ENCODE measurements around the gene LAD1.
A peak's percentile ranks its signal among the peaks of the same experiment; 100 is the strongest.

Gene LAD1

DNA sequence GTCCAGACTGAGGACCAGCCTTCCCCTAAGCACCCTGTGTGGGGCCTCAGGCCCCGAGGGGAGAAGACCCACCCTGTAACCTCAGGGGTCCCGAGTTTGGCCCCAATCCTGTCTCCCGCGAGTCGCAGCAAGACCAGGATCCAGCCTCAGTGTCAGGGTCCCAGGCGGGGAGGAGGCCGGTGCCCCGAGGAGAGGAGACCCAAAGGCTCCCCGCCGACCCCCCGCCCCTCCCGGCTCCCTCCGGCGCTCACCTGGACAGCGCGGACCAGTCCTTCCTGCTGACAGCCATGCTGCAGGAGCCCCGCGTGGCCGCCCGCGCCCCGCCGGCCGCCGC lies at the start of gene LAD1:
LAD1 (minus strand) TSS at position 307 of the 334 bp plus-strand sequence; CDS start at position 289, 18 bp downstream.
- no peak for TF ChIP-seq CTCF (IDR thresholded peaks at IDR 0.05; ENCODE audit: insufficient read depth, low read depth, low read length, missing control alignments)
- peak within 1 kb of the TSS; percentile 97 for H3K4me3 ChIP-seq (ENCODE audit: low read length)
- no peak for DNase-seq (ENCODE audit: low read depth)

DNA sequence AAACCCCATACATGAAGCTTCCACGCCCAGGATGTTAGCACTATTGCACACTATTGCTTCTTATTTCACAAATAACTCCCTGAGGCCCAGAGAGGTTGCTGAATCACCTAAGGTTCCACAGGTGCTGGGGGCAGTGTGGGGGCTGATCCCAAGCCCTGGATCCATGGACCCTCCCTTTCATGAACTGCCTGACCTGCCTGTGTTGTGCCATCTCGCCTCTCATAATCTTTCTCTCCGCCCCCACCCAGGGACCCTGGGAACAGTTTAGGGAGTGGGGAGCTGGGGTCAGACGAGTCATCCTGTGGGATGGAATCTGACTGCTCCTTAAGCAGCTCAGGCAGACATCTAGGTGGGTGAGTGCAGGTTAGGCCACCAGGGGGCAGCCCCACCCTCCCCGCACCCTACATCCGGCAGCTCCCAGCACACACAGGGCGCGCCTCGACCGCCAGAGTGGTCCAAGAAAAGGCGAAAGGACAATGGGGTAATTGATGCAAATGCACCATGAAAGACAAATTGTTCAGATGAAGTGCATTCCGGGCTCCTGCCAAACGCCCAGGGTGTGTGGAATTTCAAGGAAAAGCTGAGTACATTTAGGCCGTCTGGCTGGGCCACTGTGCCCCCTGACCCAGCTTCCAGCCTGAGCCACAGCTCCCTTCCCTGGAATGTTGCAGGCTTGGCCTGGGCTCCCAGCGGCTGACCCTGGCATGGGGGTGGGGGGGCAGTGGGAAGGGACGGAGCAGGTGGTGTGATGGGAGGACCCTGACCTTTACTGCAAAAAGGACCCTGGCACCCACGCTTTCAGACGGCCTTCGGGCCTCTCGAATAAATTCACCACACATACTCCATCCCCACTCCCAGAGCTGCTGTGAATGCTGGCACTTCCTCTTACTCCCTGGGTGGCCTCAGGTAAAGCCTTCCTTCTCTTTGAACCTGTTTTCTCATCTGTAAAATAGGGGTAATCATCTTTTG lies 49.1 kb upstream of the LAD1 start:
- peak; percentile 80 for TF ChIP-seq CTCF (IDR thresholded peaks at IDR 0.05; ENCODE audit: insufficient read depth, low read depth, low read length, missing control alignments)
- no peak overlapping the region for H3K4me3 ChIP-seq (ENCODE audit: low read length)
- DNase-seq (ENCODE audit: low read depth), result peak; percentile 89

DNA sequence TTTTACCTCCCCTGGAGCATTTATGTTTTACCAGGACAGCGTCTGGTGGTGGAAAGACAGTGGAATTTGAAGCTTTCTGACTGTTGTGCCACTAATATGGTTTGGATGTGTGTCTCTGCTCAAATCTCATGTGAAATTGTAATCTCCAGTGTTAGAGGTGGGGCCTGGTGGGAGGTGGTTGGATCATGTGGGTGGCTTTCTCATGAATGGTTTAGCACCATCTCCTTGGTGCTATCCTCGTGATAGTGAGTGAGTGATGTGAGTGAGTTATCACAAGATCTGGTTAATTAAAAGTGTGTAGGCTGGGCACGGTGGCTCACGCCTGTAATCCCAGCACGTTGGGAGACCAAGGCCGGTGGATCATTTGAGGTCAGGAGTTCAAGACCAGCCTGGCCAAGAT lies 46.2 kb upstream of the LAD1 start:
- DNase-seq (ENCODE audit: low read depth), result no peak
- no peak overlapping the region for H3K4me3 ChIP-seq (ENCODE audit: low read length)
- no peak for TF ChIP-seq CTCF (IDR thresholded peaks at IDR 0.05; ENCODE audit: insufficient read depth, low read depth, low read length, missing control alignments)

DNA sequence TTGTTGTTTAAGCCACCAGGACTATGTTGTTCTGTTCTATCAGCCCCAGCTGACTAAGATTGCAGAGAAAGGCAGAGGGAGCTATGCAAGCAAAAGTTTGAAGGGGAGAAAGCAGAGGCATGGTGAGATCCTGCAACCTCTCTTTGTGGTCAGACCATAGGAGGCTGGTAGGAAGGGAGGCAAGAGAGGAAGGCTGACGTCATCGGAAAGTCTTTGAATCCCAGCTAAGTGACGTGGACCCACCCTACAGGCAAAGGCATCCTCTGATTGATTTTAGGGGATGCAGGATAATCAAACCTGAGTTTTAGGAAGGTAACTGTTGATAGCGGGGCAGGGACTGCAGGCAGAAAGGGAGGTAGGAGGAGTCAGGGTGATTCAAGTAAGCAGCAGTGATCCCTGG lies 45.7 kb upstream of the LAD1 start:
- H3K4me3 ChIP-seq (ENCODE audit: low read length), result no peak overlapping the region
- DNase-seq (ENCODE audit: low read depth), result no peak
- TF ChIP-seq CTCF (IDR thresholded peaks at IDR 0.05; ENCODE audit: insufficient read depth, low read depth, low read length, missing control alignments), result no peak

DNA sequence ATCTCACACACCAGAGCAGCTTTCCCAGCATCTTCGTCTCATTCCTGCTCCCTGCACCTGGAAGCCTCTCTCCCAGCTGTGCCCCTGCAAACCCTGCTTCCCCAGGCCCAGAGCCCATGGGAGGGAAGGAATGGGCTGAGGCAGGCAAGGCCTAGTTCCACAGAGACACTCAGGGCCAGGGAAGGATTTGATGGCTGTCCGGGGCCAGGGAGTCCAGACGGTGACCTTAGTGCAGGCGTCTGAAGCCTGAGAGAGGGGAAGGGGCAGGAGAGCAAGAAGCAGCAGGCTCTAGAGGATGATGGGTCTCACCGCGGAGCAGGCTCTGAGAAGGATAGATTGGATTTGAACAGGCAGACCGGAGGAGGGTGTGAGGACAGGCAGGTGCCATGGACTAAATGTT lies 44.6 kb upstream of the LAD1 start:
- no peak for TF ChIP-seq CTCF (IDR thresholded peaks at IDR 0.05; ENCODE audit: insufficient read depth, low read depth, low read length, missing control alignments)
- DNase-seq (ENCODE audit: low read depth), result no peak
- no peak overlapping the region for H3K4me3 ChIP-seq (ENCODE audit: low read length)

DNA sequence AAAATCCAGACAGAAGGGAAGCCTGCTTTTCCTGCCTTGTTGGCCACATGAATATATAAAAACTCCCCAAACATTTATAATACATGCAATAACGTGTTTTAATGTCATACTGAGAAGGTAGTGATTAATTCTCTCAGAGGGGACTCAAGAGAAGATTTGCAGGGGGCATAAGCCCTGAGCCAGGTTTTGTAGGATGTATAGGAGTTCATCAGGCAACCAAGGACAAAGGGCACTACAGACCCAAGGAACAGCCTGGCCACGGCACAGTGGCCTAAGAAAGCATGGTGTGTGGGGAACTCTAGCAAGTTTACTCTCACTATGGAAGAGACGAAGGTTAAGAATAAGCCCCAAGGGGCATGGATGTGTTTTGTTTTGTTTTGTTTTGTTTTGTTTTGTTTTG lies 37.8 kb upstream of the LAD1 start:
- TF ChIP-seq CTCF (IDR thresholded peaks at IDR 0.05; ENCODE audit: insufficient read depth, low read depth, low read length, missing control alignments), result no peak
- DNase-seq (ENCODE audit: low read depth), result no peak
- H3K4me3 ChIP-seq (ENCODE audit: low read length), result no peak overlapping the region

DNA sequence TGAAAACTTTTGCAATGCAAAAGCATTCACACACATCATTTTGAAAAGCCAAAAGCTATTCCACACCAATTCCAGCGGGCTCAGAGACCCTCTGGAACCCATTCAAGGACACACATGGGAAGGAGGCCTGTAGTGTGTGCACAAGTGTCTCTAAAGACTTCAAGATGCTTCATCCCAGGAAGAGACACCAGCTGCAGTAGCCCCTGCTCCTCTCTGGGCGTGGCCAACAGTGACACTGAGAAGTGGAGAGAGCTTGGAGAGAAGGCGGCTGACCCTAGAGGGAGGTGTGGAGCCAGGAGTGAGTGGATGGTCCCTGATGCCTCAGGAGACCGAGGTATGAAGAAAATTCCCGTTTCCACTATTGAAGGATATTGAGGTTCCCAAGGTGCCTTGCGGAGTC lies 37.3 kb upstream of the LAD1 start:
- no peak for TF ChIP-seq CTCF (IDR thresholded peaks at IDR 0.05; ENCODE audit: insufficient read depth, low read depth, low read length, missing control alignments)
- no peak overlapping the region for H3K4me3 ChIP-seq (ENCODE audit: low read length)
- no peak for DNase-seq (ENCODE audit: low read depth)
